Measurements from ENCODE around the gene PKP3. TPM values are rescaled to one million over a fixed set of nuclear protein-coding genes. Genes with fewer than 3 reads are reported as not detected.

PKP3 gene
- total RNA-seq, 1 donor from 2014 or later = 0.85 TPM

- Mint-ChIP-seq H3K27me3 (ENCODE audit: low read depth) (no peaks in the 10 kb centered on the region), H3K36me3 (ENCODE audit: low read depth) (peaks cover 6% of the 10 kb centered on the region), H3K4me3 (ENCODE audit: unreplicated experiment) (no peak overlapping the region), H3K4me1 (ENCODE audit: low read depth) (no peaks in the 10 kb centered on the region), H3K9me3 (ENCODE audit: low read depth) (no peaks in the 10 kb centered on the region), H3K27ac (ENCODE audit: unreplicated experiment) (no peak overlapping the region)
- DNase-seq (ENCODE audit: low spot score) = peak; percentile 90
- no peak for TF ChIP-seq CTCF (IDR thresholded peaks at IDR 0.05)
Measured at GRCh38 chr11:379205-380094, 14.6 kb upstream of the PKP3 start.

- no peaks in the 10 kb centered on the region for H3K27me3 Mint-ChIP-seq (ENCODE audit: low read depth)
- no peak for DNase-seq (ENCODE audit: low spot score)
- H3K27ac Mint-ChIP-seq (ENCODE audit: unreplicated experiment) = no peak overlapping the region
- H3K36me3 Mint-ChIP-seq (ENCODE audit: low read depth) = peaks cover 6% of the 10 kb centered on the region
- H3K4me3 Mint-ChIP-seq (ENCODE audit: unreplicated experiment) = no peak overlapping the region
- H3K4me1 Mint-ChIP-seq (ENCODE audit: low read depth) = no peaks in the 10 kb centered on the region
- TF ChIP-seq CTCF (IDR thresholded peaks at IDR 0.05) = no peak
- H3K9me3 Mint-ChIP-seq (ENCODE audit: low read depth) = no peaks in the 10 kb centered on the region
Measured at GRCh38 chr11:380095-380480, 13.9 kb upstream of the PKP3 start.

GRCh38 chr11:380491-380890 lies 13.5 kb upstream of the PKP3 start:
- Mint-ChIP-seq H3K4me1 (ENCODE audit: low read depth) (no peaks in the 10 kb centered on the region), H3K4me3 (ENCODE audit: unreplicated experiment) (no peak overlapping the region), H3K27me3 (ENCODE audit: low read depth) (no peaks in the 10 kb centered on the region), H3K36me3 (ENCODE audit: low read depth) (peaks cover 6% of the 10 kb centered on the region), H3K9me3 (ENCODE audit: low read depth) (no peaks in the 10 kb centered on the region), H3K27ac (ENCODE audit: unreplicated experiment) (no peak overlapping the region)
- no peak for TF ChIP-seq CTCF (IDR thresholded peaks at IDR 0.05)
- DNase-seq (ENCODE audit: low spot score) = no peak

- H3K4me3 Mint-ChIP-seq (ENCODE audit: unreplicated experiment) = no peak overlapping the region
- no peaks in the 10 kb centered on the region for H3K27me3 Mint-ChIP-seq (ENCODE audit: low read depth)
- DNase-seq (ENCODE audit: low spot score) = no peak
- no peak for TF ChIP-seq CTCF (IDR thresholded peaks at IDR 0.05)
- no peaks in the 10 kb centered on the region for H3K9me3 Mint-ChIP-seq (ENCODE audit: low read depth)
- no peaks in the 10 kb centered on the region for H3K4me1 Mint-ChIP-seq (ENCODE audit: low read depth)
- H3K27ac Mint-ChIP-seq (ENCODE audit: unreplicated experiment) = no peak overlapping the region
- peaks cover 6% of the 10 kb centered on the region for H3K36me3 Mint-ChIP-seq (ENCODE audit: low read depth)
Measured at GRCh38 chr11:380996-381395, 13.0 kb upstream of the PKP3 start.

GRCh38 chr11:381501-382072 lies 12.4 kb upstream of the PKP3 start:
- no peaks in the 10 kb centered on the region for H3K4me1 Mint-ChIP-seq (ENCODE audit: low read depth)
- H3K36me3 Mint-ChIP-seq (ENCODE audit: low read depth) = peaks cover 6% of the 10 kb centered on the region
- no peak for TF ChIP-seq CTCF (IDR thresholded peaks at IDR 0.05)
- no peaks in the 10 kb centered on the region for H3K27me3 Mint-ChIP-seq (ENCODE audit: low read depth)
- no peak overlapping the region for H3K27ac Mint-ChIP-seq (ENCODE audit: unreplicated experiment)
- peaks cover 1% of the 10 kb centered on the region for H3K9me3 Mint-ChIP-seq (ENCODE audit: low read depth)
- no peak overlapping the region for H3K4me3 Mint-ChIP-seq (ENCODE audit: unreplicated experiment)
- no peak for DNase-seq (ENCODE audit: low spot score)

Data from chondrocyte (in vitro differentiated cells).